ENCODE measurements around the gene SAYSD1.
"Not testable (repeated sequence)": the region's sequence is repeated elsewhere in the genome, so short reads cannot be mapped to it uniquely, and the experiment has no call there.

The SAYSD1 gene

DNA sequence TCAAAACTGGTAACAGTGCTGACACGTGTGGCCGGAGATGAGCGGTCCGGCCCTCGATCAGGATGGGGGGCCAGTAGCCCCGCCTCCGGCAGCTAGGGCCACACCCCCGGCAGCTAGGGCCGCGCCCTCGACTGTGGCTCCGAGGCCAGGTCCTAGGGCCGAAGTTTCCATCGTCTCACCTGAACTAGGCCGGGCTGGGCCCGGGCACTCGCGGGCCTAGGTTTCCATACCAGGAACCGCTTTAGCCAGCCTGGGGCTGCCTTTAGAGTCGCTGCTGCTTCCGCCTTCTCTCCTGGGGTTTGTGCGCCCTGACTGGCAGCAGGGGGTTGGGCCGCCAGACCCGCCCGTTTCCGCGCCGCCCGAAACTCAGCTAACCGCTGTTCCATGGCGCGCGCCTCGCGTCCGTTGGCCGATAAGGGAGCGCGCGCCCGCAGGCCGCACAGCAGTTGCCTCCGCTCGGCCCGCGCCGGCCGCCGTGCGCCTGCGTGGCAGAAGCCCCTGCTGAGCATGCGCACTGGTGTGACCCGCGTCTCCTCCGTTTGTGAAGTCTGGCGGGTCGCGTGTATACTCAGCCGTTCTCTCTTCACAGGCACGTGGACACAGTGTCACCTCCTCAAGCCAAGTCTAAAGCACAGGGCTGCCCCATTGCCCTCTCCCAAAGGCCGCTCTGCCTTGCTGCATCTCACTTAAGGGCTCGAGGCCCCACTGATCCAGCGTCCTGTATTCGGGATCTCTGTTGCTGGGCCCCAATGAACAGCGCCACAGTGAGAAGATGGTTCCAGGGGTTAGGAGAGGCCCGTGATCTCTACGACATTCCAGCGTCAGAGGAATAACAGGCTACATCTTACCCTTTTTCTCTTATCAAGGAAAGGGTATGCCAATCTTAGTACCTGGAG lies at the start of gene SAYSD1:
TSS of gene SAYSD1 (minus strand) at position 483 of the 896 bp plus-strand sequence. CDS start at position 386, 97 bp downstream.
- peak; percentile 96 for DNase-seq (ENCODE audit: low spot score)

GRCh38 chr6:39157511-39157910 lies 42.5 kb upstream of the SAYSD1 start:
- no peak for DNase-seq (ENCODE audit: low spot score)

GRCh38 chr6:39156801-39157200 lies 41.8 kb upstream of the SAYSD1 start:
- DNase-seq (ENCODE audit: low spot score): no peak

- DNase-seq (ENCODE audit: low spot score): no peak
Measured at GRCh38 chr6:39154705-39155104, 39.7 kb upstream of the SAYSD1 start.

DNA sequence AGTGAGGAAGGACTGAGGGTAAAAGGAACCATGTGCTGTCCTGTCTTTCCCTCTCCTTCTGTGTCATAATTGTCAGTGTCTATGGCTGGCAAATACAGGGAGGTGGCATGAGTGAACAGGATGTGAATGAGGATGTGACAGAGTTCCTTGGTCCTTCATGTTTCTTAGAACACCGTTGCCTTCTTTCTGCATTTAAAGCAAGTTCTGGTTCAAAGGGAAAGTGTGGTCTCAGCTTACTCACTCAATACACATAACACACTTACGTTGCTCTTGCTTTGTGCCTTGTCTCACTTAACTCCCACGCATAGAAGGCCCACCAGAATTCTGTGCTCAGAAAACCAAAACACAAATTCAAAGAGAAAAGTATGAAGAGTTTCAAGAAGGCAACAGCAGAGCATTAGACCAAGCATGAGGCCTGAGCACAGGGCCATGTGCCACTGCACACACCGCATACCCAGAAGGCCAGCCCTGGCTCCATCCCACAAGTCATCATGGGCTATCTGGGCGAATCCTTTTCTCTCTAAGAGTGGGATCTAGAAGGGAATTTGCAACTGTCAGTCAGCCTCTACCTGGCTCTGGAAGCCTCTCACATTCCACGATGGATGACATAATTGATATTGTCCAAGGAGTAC lies 38.9 kb upstream of the SAYSD1 start:
- DNase-seq (ENCODE audit: low spot score): no peak

DNA sequence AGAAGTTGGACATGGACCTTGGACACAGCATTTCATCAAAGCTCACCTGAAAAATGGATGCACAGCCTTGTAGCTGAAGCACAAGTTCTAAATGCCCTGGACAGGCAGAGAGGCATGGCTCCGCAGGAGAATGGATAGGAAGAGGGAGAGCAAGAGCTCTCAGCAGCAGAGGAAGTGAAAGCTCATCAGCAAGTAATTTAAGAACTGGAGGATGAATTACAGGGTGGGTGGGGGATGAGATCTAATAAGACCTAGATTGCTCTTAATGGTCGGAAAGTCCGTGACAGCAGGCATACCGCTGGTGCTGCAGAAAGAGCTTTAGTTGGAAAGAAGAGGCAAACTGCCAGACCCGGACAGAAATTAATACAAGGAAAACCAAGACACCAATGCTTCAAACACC lies 37.3 kb upstream of the SAYSD1 start:
- no peak for DNase-seq (ENCODE audit: low spot score)

- DNase-seq (ENCODE audit: low spot score): no peak
Measured at GRCh38 chr6:39151211-39151610, 36.2 kb upstream of the SAYSD1 start.

DNA sequence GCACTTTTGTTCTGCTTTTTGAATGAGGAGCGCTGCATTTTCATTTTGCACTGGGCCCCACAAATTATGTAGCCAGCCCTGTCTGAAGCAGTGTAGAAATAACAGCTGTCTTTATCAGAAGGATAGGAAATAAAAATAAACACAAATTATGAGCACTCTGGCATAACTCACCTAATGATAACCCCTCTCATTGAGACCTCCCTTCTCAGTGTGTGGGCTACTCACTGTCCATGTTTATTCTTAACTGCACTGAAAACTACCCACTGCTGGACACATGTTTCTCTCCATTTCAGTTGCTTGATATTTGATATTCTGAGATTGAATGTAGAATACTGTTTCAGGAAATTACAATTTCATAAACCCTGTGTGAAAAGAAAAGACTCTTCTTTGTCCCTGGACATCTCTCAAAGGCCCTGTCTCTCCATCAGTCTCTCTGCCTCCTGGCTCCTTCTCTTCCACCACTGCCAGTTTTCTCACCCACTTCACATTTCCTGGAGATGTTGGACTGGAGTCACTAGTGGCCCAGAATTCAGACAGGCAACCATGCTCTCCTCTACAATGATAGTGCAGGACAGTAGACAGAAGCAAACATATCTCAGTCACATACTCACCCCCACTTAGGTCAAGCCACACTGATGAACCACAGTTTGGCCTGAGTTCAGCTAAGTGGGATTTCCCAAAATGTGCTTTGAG lies 29.6 kb upstream of the SAYSD1 start:
- DNase-seq (ENCODE audit: low spot score): no peak

DNA sequence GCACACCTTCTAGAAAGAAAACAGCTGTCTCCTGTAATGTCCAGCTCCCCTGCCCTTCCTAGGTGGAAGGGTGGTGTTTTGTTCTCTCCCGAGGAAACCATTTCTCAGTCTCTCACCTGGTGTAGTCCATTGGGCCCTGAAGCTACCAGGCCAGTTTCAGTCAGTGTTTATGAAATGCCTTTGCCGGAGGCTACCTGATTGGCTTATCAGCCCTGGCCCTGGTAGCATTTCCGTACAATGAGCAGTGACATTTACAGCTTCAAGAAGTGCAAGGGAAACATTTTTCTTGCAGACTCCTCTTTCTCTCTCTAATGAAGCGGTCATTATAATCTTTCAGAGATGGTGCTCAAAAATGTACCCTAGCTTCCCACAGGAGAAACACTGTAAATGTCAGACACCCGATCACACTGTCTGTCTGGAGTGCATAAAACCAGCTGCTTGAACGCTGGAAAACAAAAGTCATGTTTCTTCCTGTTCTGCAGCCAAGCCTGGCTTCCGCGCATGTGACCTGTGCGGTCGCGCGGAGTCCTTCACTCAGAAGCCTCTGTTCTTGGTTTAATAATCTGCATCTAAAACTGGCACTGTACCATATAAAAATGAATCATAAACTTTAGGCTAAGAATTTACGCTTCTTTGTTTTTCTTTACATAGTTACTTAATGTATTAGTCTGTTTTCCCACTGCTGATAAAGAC lies 28.4 kb upstream of the SAYSD1 start:
- DNase-seq (ENCODE audit: low spot score): no peak

- no peak for DNase-seq (ENCODE audit: low spot score)
Measured at GRCh38 chr6:39140556-39141167, 25.7 kb upstream of the SAYSD1 start.

DNA sequence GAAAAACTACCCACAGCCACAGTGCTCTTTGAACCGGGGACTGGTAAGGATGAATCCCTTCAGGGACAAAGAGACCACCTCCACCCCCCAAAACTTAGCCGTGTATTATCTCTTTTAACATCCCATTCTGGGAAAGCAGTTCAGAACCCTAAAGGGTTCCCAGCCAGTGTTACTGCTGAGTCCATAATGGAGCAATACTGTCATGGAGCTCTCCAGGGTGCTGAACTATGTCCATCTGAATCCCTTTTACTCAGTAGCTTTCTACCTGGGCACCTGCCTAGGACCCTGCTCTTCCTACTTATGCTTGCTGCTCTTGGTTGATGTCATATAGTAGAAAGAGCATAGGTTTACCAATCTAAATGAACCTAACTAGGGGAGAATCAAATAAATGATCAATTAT lies 22.3 kb upstream of the SAYSD1 start:
- DNase-seq (ENCODE audit: low spot score): peak; percentile 53

- DNase-seq (ENCODE audit: low spot score): not testable (repeated sequence)
Measured at GRCh38 chr6:39136207-39136606, 21.2 kb upstream of the SAYSD1 start.

DNA sequence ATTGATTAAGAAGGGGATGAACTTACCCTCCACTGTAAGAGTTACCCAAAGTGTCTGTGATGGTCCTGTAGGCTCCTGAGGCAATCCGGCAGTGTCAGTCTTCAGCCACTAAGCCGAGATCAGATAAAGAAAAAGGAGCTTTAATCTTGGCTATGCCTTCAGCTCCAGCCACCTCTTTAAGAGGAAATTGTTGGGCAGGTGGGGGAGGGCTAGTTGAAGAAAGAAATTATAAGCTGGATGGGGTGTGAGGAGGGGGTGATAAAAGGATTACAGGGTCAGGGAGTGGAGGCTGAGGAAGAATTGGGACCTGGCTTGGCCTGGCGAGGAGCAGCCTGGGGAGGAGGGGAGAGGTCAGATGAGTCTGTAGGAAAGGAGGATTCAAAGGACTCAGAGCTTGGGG lies 19.8 kb upstream of the SAYSD1 start:
- DNase-seq (ENCODE audit: low spot score): not testable (repeated sequence)

DNA sequence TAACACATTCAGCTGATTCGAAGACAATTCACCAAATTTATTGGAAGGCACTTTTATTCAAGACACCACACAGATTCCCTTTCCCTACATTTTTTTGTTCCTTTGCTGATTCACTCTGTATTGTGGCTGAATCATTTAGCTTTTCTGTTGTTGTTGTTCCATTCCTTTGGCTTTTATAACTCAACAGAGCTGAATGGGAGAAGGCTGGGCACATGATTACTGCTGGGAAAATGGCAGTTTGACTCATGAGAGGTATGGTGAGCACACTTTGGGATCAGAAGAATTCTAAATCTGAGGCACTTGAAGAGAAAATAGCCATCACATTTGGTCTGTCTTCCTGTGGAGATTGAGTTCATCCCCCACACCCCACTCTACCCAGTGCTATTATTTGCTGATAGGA lies 15.7 kb upstream of the SAYSD1 start:
- no peak for DNase-seq (ENCODE audit: low spot score)

- DNase-seq (ENCODE audit: low spot score): no peak
Measured at GRCh38 chr6:39128832-39129231, 13.8 kb upstream of the SAYSD1 start.

DNA sequence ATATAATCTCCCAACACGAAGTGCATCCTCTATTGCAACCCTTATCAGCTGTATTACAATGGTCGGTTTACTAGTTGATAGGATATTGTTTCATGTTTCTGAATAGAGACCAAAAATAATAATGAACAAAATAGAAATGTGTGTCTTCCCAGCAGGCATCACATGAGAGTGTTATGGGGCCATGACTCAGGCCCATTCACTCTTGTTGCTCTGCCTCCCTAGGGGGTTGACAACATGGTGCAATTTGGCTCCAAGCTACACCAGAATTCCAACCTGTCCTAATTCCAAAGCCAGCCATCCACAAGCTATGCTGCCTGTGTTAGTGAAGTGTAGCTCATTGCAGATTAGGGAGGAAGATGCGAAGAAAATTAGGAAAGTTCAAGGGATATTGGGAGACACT lies 13.1 kb upstream of the SAYSD1 start:
- DNase-seq (ENCODE audit: low spot score): no peak

- DNase-seq (ENCODE audit: low spot score): no peak
Measured at GRCh38 chr6:39124114-39124513, 9.1 kb upstream of the SAYSD1 start.

DNA sequence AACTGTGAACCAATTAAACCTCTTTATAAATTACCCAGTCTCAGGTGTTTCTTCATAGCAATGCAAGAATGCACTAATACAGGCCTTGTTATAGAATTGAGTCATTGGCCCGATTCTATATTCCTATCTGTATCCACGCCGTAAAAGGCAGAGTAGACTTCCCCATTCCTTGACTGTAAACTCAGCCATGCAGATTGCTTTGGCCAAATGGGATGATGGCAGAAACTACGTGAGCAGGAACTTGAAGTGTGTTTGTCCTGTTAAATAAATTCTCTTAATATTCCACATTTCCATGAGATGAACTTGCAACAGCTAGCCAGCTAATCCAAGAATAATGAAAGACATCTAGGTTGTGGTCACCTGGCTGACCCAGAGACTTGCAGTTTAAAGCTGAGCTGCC lies 3.9 kb upstream of the SAYSD1 start:
- no peak for DNase-seq (ENCODE audit: low spot score)

- no peak for DNase-seq (ENCODE audit: low spot score)
Measured at GRCh38 chr6:39114388-39114703, 640 bp downstream of the SAYSD1 start.

- DNase-seq (ENCODE audit: low spot score): no peak
Measured at GRCh38 chr6:39113788-39114187, 1.2 kb downstream of the SAYSD1 start.

GRCh38 chr6:39111280-39111679 lies 3.7 kb downstream of the SAYSD1 start:
- DNase-seq (ENCODE audit: low spot score): no peak

Measured in NAMALWA (cell line).